Measurements from ENCODE around the gene MICALL1. TPM values are rescaled to one million over a fixed set of nuclear protein-coding genes. Genes with fewer than 3 reads are reported as not detected.

Gene MICALL1
- total and polyA plus RNA-seq, 7 donors: 8.4 to 109 (median 23.9) TPM

- intact Hi-C loops (cut with DNase I): no loop called here
- Histone ChIP-seq H3K27ac (peak overlapping the region; percentile 88 to 97 (median 92)), H3K4me1 (peaks cover 0 to 81% (median 68%) of the 10 kb centered on the region in 4 donors), H3K27me3 (no peaks in the 10 kb centered on the region), H3K36me3 (peaks cover 11 to 53% (median 50%) of the 10 kb centered on the region in 4 donors), H3K9me3 (no peaks in the 10 kb centered on the region), H3K4me3 (peak overlapping the region in 1 of 4 donors; percentile 39)
- TF ChIP-seq CTCF (IDR thresholded peaks at IDR 0.05) (no peak), EP300 (IDR thresholded peaks at IDR 0.05) (no peak), POLR2AphosphoS5 (IDR thresholded peaks at IDR 0.05) (no peak), POLR2A (IDR thresholded peaks at IDR 0.05) (no peak)
- 81 to 82% methylated on average over 8 of the region's 8 CpGs for WGBS, 2 donors
- DNase-seq: no peak
These were observed 6.1 kb downstream of the MICALL1 start for GRCh38 chr22:37912171-37912570.

GRCh38 chr22:37913233-37913721 lies 7.2 kb downstream of the MICALL1 start:
- Histone ChIP-seq H3K9me3 (no peaks in the 10 kb centered on the region), H3K4me1 (peaks cover 0 to 77% (median 60%) of the 10 kb centered on the region in 4 donors), H3K4me3 (no peak overlapping the region), H3K27ac (peak overlapping the region; percentile 88 to 97 (median 92)), H3K36me3 (peaks cover 14 to 64% (median 61%) of the 10 kb centered on the region in 4 donors), H3K27me3 (no peaks in the 10 kb centered on the region)
- DNase-seq: no peak
- intact Hi-C loops (cut with DNase I): no loop called here
- TF ChIP-seq EP300 (IDR thresholded peaks at IDR 0.05): no peak
- TF ChIP-seq POLR2A (IDR thresholded peaks at IDR 0.05): no peak
- 78 to 86% methylated on average over 7 of the region's 7 CpGs for WGBS, 2 donors

- Histone ChIP-seq H3K27me3 (no peaks in the 10 kb centered on the region), H3K36me3 (peaks cover 24 to 94% (median 89%) of the 10 kb centered on the region in 4 donors), H3K4me3 (no peak overlapping the region), H3K27ac (peak overlapping the region in 3 of 4 donors; percentile 66 to 97 (median 70)), H3K4me1 (peaks cover 0 to 63% (median 34%) of the 10 kb centered on the region in 4 donors), H3K9me3 (no peaks in the 10 kb centered on the region)
- TF ChIP-seq CTCF (IDR thresholded peaks at IDR 0.05): no peak
- no peak for TF ChIP-seq POLR2A (IDR thresholded peaks at IDR 0.05)
- TF ChIP-seq POLR2AphosphoS5 (IDR thresholded peaks at IDR 0.05): no peak
- TF ChIP-seq EP300 (IDR thresholded peaks at IDR 0.05): no peak
- intact Hi-C loops (cut with DNase I): no loop called here
- WGBS, 2 donors: 96% methylated on average over 5 of the region's 5 CpGs
- no peak for DNase-seq
These were observed 10.2 kb downstream of the MICALL1 start for GRCh38 chr22:37916311-37916710.

GRCh38 chr22:37917874-37918548 lies 11.9 kb downstream of the MICALL1 start:
- intact Hi-C loops (cut with DNase I): no loop called here
- WGBS, 2 donors: 84 to 91% methylated on average over 4 of the region's 4 CpGs
- H3K4me1 ChIP-seq: peaks cover 0 to 59% (median 31%) of the 10 kb centered on the region in 4 donors
- H3K36me3 ChIP-seq: peaks cover 24 to 99% (median 90%) of the 10 kb centered on the region in 4 donors
- no peaks in the 10 kb centered on the region for H3K27me3 ChIP-seq
- TF ChIP-seq EP300 (IDR thresholded peaks at IDR 0.05) (no peak), POLR2AphosphoS5 (IDR thresholded peaks at IDR 0.05) (no peak), CTCF (IDR thresholded peaks at IDR 0.05) (no peak), POLR2A (IDR thresholded peaks at IDR 0.05) (no peak)
- no peak overlapping the region for H3K4me3 ChIP-seq
- H3K9me3 ChIP-seq: no peaks in the 10 kb centered on the region
- peak overlapping the region in 3 of 4 donors; percentile 66 to 97 (median 70) for H3K27ac ChIP-seq
- no peak for DNase-seq

- peak overlapping the region in 3 of 4 donors; percentile 66 to 97 (median 70) for H3K27ac ChIP-seq
- H3K9me3 ChIP-seq: no peaks in the 10 kb centered on the region
- intact Hi-C loops (cut with DNase I): no loop called here
- H3K36me3 ChIP-seq: peaks cover 24 to 99% (median 86%) of the 10 kb centered on the region in 4 donors
- H3K4me3 ChIP-seq: no peak overlapping the region
- no peaks in the 10 kb centered on the region for H3K27me3 ChIP-seq
- no peak for DNase-seq
- H3K4me1 ChIP-seq: peaks cover 0 to 51% (median 30%) of the 10 kb centered on the region in 4 donors
- WGBS, 2 donors: 89 to 92% methylated on average over 25 of the region's 25 CpGs
- TF ChIP-seq POLR2AphosphoS5 (IDR thresholded peaks at IDR 0.05): no peak
- TF ChIP-seq POLR2A (IDR thresholded peaks at IDR 0.05): no peak
- no peak for TF ChIP-seq EP300 (IDR thresholded peaks at IDR 0.05)
- TF ChIP-seq CTCF (IDR thresholded peaks at IDR 0.05): no peak
These were observed 12.6 kb downstream of the MICALL1 start for GRCh38 chr22:37918580-37919270.

Data from sigmoid colon (tissue), 7 donors.